HCT116 (cell line): Measurements from ENCODE around the gene FEM1B. TPM values are rescaled to one million over a fixed set of nuclear protein-coding genes. Genes with fewer than 3 reads are reported as not detected.

Experiments used
- ATAC-seq: fragments of 200-7000 bp; cut with Tn5 transposase; 2 replicates; pipeline ENCODE4 v1.9.1; 2020; ENCODE audit warnings: mild to moderate bottlenecking, moderate library complexity
- BruUV-seq: library from RNA; stranded (reverse); fragments of 400-500 nt; replicated peaks from 2 replicates; lab custom pipeline; 2021; lab: Mats Ljungman, UMichigan
- CTCF ChIA-PET: fragments of 300-600 bp; sonication (Branson Sonifier 250); formaldehyde crosslinking; loops from one replicate; lab custom pipeline; 2021; ENCODE audit warnings: antibody characterized with exemption; lab: Charles Lee
- POLR2A ChIA-PET: fragments of 300-600, 350-600 bp; sonication (Branson Sonifier 250); formaldehyde crosslinking; loops from one replicate; lab custom pipeline; 2021; ENCODE audit warnings: antibody characterized with exemption; lab: Charles Lee
- RAD21 ChIA-PET, 2 experiments: fragments of 300-600 bp; sonication (Branson Sonifier 250); formaldehyde crosslinking; loops; one replicate each; lab custom pipeline; 2023; ENCODE audit warnings: low total read pairs in 2 of 2; ENCODE audit not compliant: uncharacterized antibody in 2 of 2, unreplicated experiment in 2 of 2, low non-redundant PET in 1 of 2; lab: Charles Lee
- DNase-seq: peaks from one replicate; pipeline ENCODE4 v3.0.0-alpha.2; 2010; ENCODE audit warnings: low read depth, low spot score
- H2AFZ ChIP-seq: fragments of 200-600 bp; shearing (Covaris generic), sonication (generic); 2 replicates; pipeline ENCODE4 v1.6.1; 2017; ENCODE audit warnings: low read depth, mixed run types, mixed read lengths, antibody characterized with exemption, low read length; ENCODE audit not compliant: poor library complexity, severe bottlenecking
- H3K27ac ChIP-seq: 2 replicates; pipeline ENCODE4 v1.5.1; 2012; ENCODE audit warnings: low read depth, low read length
- H3K27me3 ChIP-seq: fragments of 200-600 bp; sonication (generic); 2 replicates; pipeline ENCODE4 v1.6.1; 2016; ENCODE audit warnings: mixed run types, low read length, mixed read lengths; ENCODE audit not compliant: insufficient read depth
- H3K36me3 ChIP-seq, 2 experiments: fragments of 200-500 bp in 1 of 2; fragments of 200-600 bp in 1 of 2; sonication (Bioruptor generic) in 1 of 2; sonication (generic) in 1 of 2; 2 replicates each; pipeline versions ENCODE4 v1.5.1 to v1.6.1; 2014 to 2016; ENCODE audit warnings: low read length in 2 of 2, inconsistent platforms in 1 of 2, mixed read lengths in 1 of 2, mixed run types in 1 of 2; ENCODE audit not compliant: insufficient read depth in 2 of 2, control insufficient read depth in 1 of 2
- H3K4me1 ChIP-seq, 2 experiments: fragments of 200-600 bp in 1 of 2; sonication (generic) in 1 of 2; 2 replicates each; pipeline versions ENCODE4 v1.5.1 to v1.6.1; 2012 to 2017; ENCODE audit warnings: low read length in 2 of 2, inconsistent platforms in 1 of 2, mild to moderate bottlenecking in 1 of 2, mixed read lengths in 1 of 2, mixed run types in 1 of 2, moderate library complexity in 1 of 2; ENCODE audit not compliant: insufficient read depth in 2 of 2, control insufficient read depth in 1 of 2
- H3K4me2 ChIP-seq: fragments of 200-600 bp; sonication (generic); 2 replicates; pipeline ENCODE4 v1.6.1; 2017; ENCODE audit warnings: mixed run types, low read length, mixed read lengths
- H3K4me3 ChIP-seq, 2 experiments: fragments of 200-600 bp in 1 of 2; sonication (generic) in 1 of 2; replicated peaks in 1 of 2; 2 replicates each; pipeline ENCODE4 v1.5.1; 2011 to 2016; ENCODE audit warnings: low read length in 2 of 2, control low read depth in 1 of 2, low read depth in 1 of 2, mild to moderate bottlenecking in 1 of 2, mixed read lengths in 1 of 2, mixed run types in 1 of 2
- H3K79me2 ChIP-seq: fragments of 200-600 bp; sonication (generic); 2 replicates; pipeline ENCODE4 v1.6.1; 2017; ENCODE audit warnings: mild to moderate bottlenecking, mixed run types, low read length, moderate library complexity, mixed read lengths; ENCODE audit not compliant: insufficient read depth
- H3K9ac ChIP-seq: fragments of 200-600 bp; sonication (generic); 2 replicates; pipeline ENCODE4 v1.6.1; 2016; ENCODE audit warnings: low read length, mixed read lengths
- H3K9me2 ChIP-seq: fragments of 200-600 bp; sonication (generic), shearing (Covaris generic); 2 replicates; pipeline ENCODE4 v1.6.1; 2017; ENCODE audit warnings: mixed run types, mild to moderate bottlenecking, moderate library complexity; ENCODE audit not compliant: insufficient read depth
- H3K9me3 ChIP-seq, 2 experiments: fragments of 200-500 bp in 1 of 2; fragments of 200-600 bp in 1 of 2; sonication (Bioruptor generic) in 1 of 2; sonication (generic) in 1 of 2; 2 replicates each; pipeline ENCODE4 v1.6.1; 2014 to 2017; ENCODE audit warnings: low read length in 2 of 2, mixed read lengths in 2 of 2, inconsistent platforms in 1 of 2, low read depth in 1 of 2, mild to moderate bottlenecking in 1 of 2, mixed run types in 1 of 2, moderate library complexity in 1 of 2; ENCODE audit not compliant: control insufficient read depth in 1 of 2, insufficient read depth in 1 of 2
- H4K20me1 ChIP-seq: fragments of 200-600 bp; sonication (generic), shearing (Covaris generic); 2 replicates; pipeline ENCODE4 v1.6.1; 2017; ENCODE audit warnings: mixed run types, mild to moderate bottlenecking, moderate library complexity; ENCODE audit not compliant: insufficient read depth
- CEBPB ChIP-seq: IDR thresholded peaks from 2 replicates; pipeline ENCODE4 v1.6.1; 2012; ENCODE audit warnings: low read depth
- EGR1 ChIP-seq: IDR thresholded peaks from 2 replicates; pipeline ENCODE4 v1.6.1; 2012; ENCODE audit warnings: low read depth
- ELF1 ChIP-seq: IDR thresholded peaks from 2 replicates; pipeline ENCODE4 v1.6.1; 2012; ENCODE audit warnings: low read depth, borderline replicate concordance
- EZH2phosphoT487 ChIP-seq: fragments of 200-600 bp; IDR thresholded peaks from 2 replicates; pipeline ENCODE4 v1.6.1; 2018; ENCODE audit warnings: antibody characterized with exemption, borderline replicate concordance
- JUND ChIP-seq: IDR thresholded peaks from 2 replicates; pipeline ENCODE4 v1.6.1; 2012
- POLR2A ChIP-seq: IDR thresholded peaks from 2 replicates; pipeline ENCODE4 v1.7.0; 2011; ENCODE audit warnings: borderline replicate concordance; ENCODE audit not compliant: insufficient read depth, insufficient read length; ENCODE audit errors: extremely low read depth
- REST ChIP-seq: IDR thresholded peaks from 2 replicates; pipeline ENCODE4 v1.6.1; 2012; ENCODE audit warnings: low read depth
- SP1 ChIP-seq: IDR thresholded peaks from 2 replicates; pipeline ENCODE4 v1.6.1; 2012; ENCODE audit warnings: low read depth
- ZBTB33 ChIP-seq: IDR thresholded peaks from 2 replicates; pipeline ENCODE4 v1.6.1; 2011; ENCODE audit warnings: mild to moderate bottlenecking, low read length, moderate library complexity; ENCODE audit not compliant: insufficient replicate concordance; ENCODE audit errors: extremely low read depth
- ZNF274 ChIP-seq: fragments of 200-500 bp; sonication (Bioruptor generic); IDR thresholded peaks from 2 replicates; pipeline ENCODE4 v1.6.1; 2014; ENCODE audit warnings: mild to moderate bottlenecking, low read depth, low read length, inconsistent platforms
- intact Hi-C: fragments of 100-400 bp; cut with micrococcal nuclease; formaldehyde crosslinking; loops from 2 replicates; pipeline ENCODE4 v1.10.0; 2022
- total RNA-seq: library from RNA; stranded (reverse); gene quantifications from one replicate; pipeline ENCODE4 v1.2.1, GENCODE V29; 2021; ENCODE audit not compliant: unreplicated experiment

The FEM1B gene
- total RNA-seq, 1 experiment from 2014 or later = 39.7 TPM

- H3K9me3 ChIP-seq = no peaks in the 10 kb centered on the region
- H3K27me3 ChIP-seq = no peaks in the 10 kb centered on the region
- no peaks in the 10 kb centered on the region for H3K79me2 ChIP-seq
- H3K27ac ChIP-seq = no peak overlapping the region
- ATAC-seq = no peak
- H3K36me3 ChIP-seq = no peaks in the 10 kb centered on the region
- no peak for DNase-seq
- ChIA-PET POLR2A (no interaction called here), CTCF (no interaction called here), RAD21 (no interaction called here)
- no peak for TF ChIP-seq JUND
- TF ChIP-seq EGR1 = no peak
- no peak overlapping the region for H2AFZ ChIP-seq
- H3K9ac ChIP-seq = no peak overlapping the region
- H3K4me2 ChIP-seq = no peak overlapping the region
- no TSS peak for BruUV-seq
- H3K4me3 ChIP-seq = no peak overlapping the region
- H3K9me2 ChIP-seq = no peaks in the 10 kb centered on the region
- H3K4me1 ChIP-seq = peaks cover 0 to 33% of the 10 kb centered on the region in 2 experiments; a peak in 3 of 4 replicates
- intact Hi-C loops = no loop called here
- H4K20me1 ChIP-seq = no peaks in the 10 kb centered on the region
Measured at GRCh38 chr15:68302729-68303128, 25.2 kb downstream of the FEM1B start.

GRCh38 chr15:68303134-68303533, 25.6 kb downstream of the FEM1B start:
- RAD21 ChIA-PET = no interaction called here
- CTCF ChIA-PET = no interaction called here

More at GRCh38 chr15:68303134-68303533, 25.6 kb downstream of the FEM1B start:
- H2AFZ ChIP-seq = no peak overlapping the region
- no peaks in the 10 kb centered on the region for H3K79me2 ChIP-seq
- no peak overlapping the region for H3K4me2 ChIP-seq
- H3K9me3 ChIP-seq = no peaks in the 10 kb centered on the region
- no peaks in the 10 kb centered on the region for H4K20me1 ChIP-seq
- H3K4me1 ChIP-seq = peaks cover 0 to 33% of the 10 kb centered on the region in 2 experiments; a peak in 3 of 4 replicates
- POLR2A ChIA-PET = no interaction called here
- H3K9ac ChIP-seq = no peak overlapping the region
- BruUV-seq = no TSS peak
- ATAC-seq (no peak), DNase-seq (no peak)
- intact Hi-C loops = no loop called here
- no peaks in the 10 kb centered on the region for H3K9me2 ChIP-seq
- H3K36me3 ChIP-seq = no peaks in the 10 kb centered on the region
- no peaks in the 10 kb centered on the region for H3K27me3 ChIP-seq
- H3K27ac ChIP-seq = no peak overlapping the region
- no peak overlapping the region for H3K4me3 ChIP-seq
- TF ChIP-seq POLR2A (no peak), ZNF274 (no peak), EZH2phosphoT487 (no peak), CEBPB (no peak), ELF1 (no peak), ZBTB33 (no peak), SP1 (no peak), REST (no peak)
